Common myeloid progenitor, CD34-positive (primary cell): ENCODE measurements around the gene CABLES2.

Experiments used
- CTCF ChIA-PET: fragments of 350-600 bp; sonication (Branson Sonifier 250); formaldehyde crosslinking; loops from one replicate; lab custom pipeline; 2021; ENCODE audit warnings: antibody characterized with exemption; lab: Charles Lee
- POLR2A ChIA-PET: fragments of 350-600 bp; sonication (Branson Sonifier 250); formaldehyde crosslinking; loops from one replicate; lab custom pipeline; 2021; ENCODE audit warnings: antibody characterized with exemption; lab: Charles Lee
- DNase-seq, 3 donors: peaks; one replicate each; pipeline versions ENCODE4 v3.0.0 to v3.0.0-alpha.2; 2013
- H3K27ac ChIP-seq, 2 experiments: 1 replicate in 1 of 2; 2 replicates in 1 of 2; pipeline ENCODE4 v1.7.0; 2013; ENCODE audit warnings: inconsistent platforms in 2 of 2, low read length in 2 of 2, mild to moderate bottlenecking in 2 of 2, low read depth in 1 of 2, moderate library complexity in 1 of 2; ENCODE audit not compliant: severe bottlenecking in 2 of 2, insufficient read depth in 1 of 2, poor library complexity in 1 of 2
- H3K27me3 ChIP-seq, 5 experiments: replicated peaks in 2 of 5; 1 replicate in 3 of 5; 2 replicates in 2 of 5; pipeline versions ENCODE4 v1.6.1 to v1.7.0; 2013; ENCODE audit warnings: low read length in 4 of 5, mild to moderate bottlenecking in 2 of 5, moderate library complexity in 2 of 5, inconsistent platforms in 1 of 5; ENCODE audit not compliant: insufficient read depth in 5 of 5, control insufficient read depth in 4 of 5
- H3K36me3 ChIP-seq, 4 experiments: 1 replicate in 2 of 4; 2 replicates in 2 of 4; pipeline versions ENCODE4 v1.6.1 to v1.7.0; 2013; ENCODE audit warnings: low read length in 3 of 4, control low read depth in 1 of 4, mild to moderate bottlenecking in 1 of 4; ENCODE audit not compliant: control insufficient read depth in 4 of 4, insufficient read depth in 4 of 4
- H3K4me1 ChIP-seq, 4 experiments: 1 replicate in 3 of 4; 2 replicates in 1 of 4; pipeline versions ENCODE4 v1.6.1 to v1.7.1; 2013; ENCODE audit warnings: low read length in 3 of 4, mild to moderate bottlenecking in 3 of 4, control low read depth in 1 of 4, inconsistent platforms in 1 of 4, moderate library complexity in 1 of 4; ENCODE audit not compliant: control insufficient read depth in 4 of 4, insufficient read depth in 4 of 4; ENCODE audit errors: control extremely low read depth in 1 of 4
- H3K4me3 ChIP-seq, 7 experiments: 1 replicate in 4 of 7; 2 replicates in 3 of 7; pipeline versions ENCODE4 v1.5.1 to v1.7.0; 2013; ENCODE audit warnings: mild to moderate bottlenecking in 7 of 7, low read length in 6 of 7, moderate library complexity in 6 of 7, inconsistent platforms in 2 of 7, low read depth in 2 of 7, control low read depth in 1 of 7; ENCODE audit not compliant: insufficient read depth in 4 of 7, control insufficient read depth in 1 of 7; ENCODE audit errors: extremely low read depth in 1 of 7
- H3K9me3 ChIP-seq, 5 experiments: 1 replicate in 4 of 5; 2 replicates in 1 of 5; pipeline versions ENCODE4 v1.6.1 to v1.7.1; 2013; ENCODE audit warnings: low read length in 4 of 5, mild to moderate bottlenecking in 2 of 5, inconsistent platforms in 1 of 5, low read depth in 1 of 5, moderate library complexity in 1 of 5; ENCODE audit not compliant: control insufficient read depth in 4 of 5, insufficient read depth in 2 of 5; ENCODE audit errors: control extremely low read depth in 1 of 5
- WGBS: methylation state at CpG from one replicate; pipeline ENCODE4 v1.1.5; 2013; ENCODE audit not compliant: insufficient coverage; 5-methylcytosine and 5-hydroxymethylcytosine counted together

Gene CABLES2

GRCh38 chr20:62445553-62446340 is 38.7 kb upstream of the CABLES2 start:
- H3K4me3 ChIP-seq: no peak overlapping the region
- peaks cover 0 to 14% (median 5%) of the 10 kb centered on the region in 5 experiments for H3K27me3 ChIP-seq
- H3K27ac ChIP-seq: no peak overlapping the region
- no peaks in the 10 kb centered on the region for H3K4me1 ChIP-seq
- H3K36me3 ChIP-seq: no peaks in the 10 kb centered on the region
- ChIA-PET CTCF (interaction anchor here (1.3 kb wide), 1 partner anchor 36 kb away, joined by 3 read pairs; no protein-coding TSS in a partner anchor), POLR2A (interaction anchor here (0.5 kb wide), 1 partner anchor 258 kb away, joined by 3 read pairs; no protein-coding TSS in a partner anchor)
- no peak for DNase-seq
- WGBS: 94% methylated on average over 26 of the region's 36 CpGs
- no peaks in the 10 kb centered on the region for H3K9me3 ChIP-seq

- no peak overlapping the region for H3K27ac ChIP-seq
- DNase-seq: no peak
- POLR2A ChIA-PET: no interaction called here
- no peak overlapping the region for H3K4me3 ChIP-seq
- peaks cover 0 to 7% (median 5%) of the 10 kb centered on the region in 5 experiments for H3K27me3 ChIP-seq
- WGBS: 94% methylated on average over 6 of the region's 6 CpGs
- CTCF ChIA-PET: no interaction called here
- no peaks in the 10 kb centered on the region for H3K4me1 ChIP-seq
- no peaks in the 10 kb centered on the region for H3K36me3 ChIP-seq
- H3K9me3 ChIP-seq: no peaks in the 10 kb centered on the region
Observed at GRCh38 chr20:62444286-62444685, 37.2 kb upstream of the CABLES2 start.

GRCh38 chr20:62441987-62442539 is 35.0 kb upstream of the CABLES2 start:
- no peak overlapping the region for H3K4me3 ChIP-seq
- no peaks in the 10 kb centered on the region for H3K9me3 ChIP-seq
- H3K36me3 ChIP-seq: no peaks in the 10 kb centered on the region
- no peaks in the 10 kb centered on the region for H3K4me1 ChIP-seq
- no peak overlapping the region for H3K27ac ChIP-seq
- ChIA-PET POLR2A (interaction anchor here (0.6 kb wide), 1 partner anchor 18 kb away, joined by 5 read pairs; no protein-coding TSS in a partner anchor), CTCF (no interaction called here)
- 86% methylated on average over 13 of the region's 16 CpGs for WGBS
- peaks cover 0 to 4% (median 0%) of the 10 kb centered on the region in 5 experiments for H3K27me3 ChIP-seq
- no peak for DNase-seq

GRCh38 chr20:62439218-62439617 is 32.1 kb upstream of the CABLES2 start:
- whole genome bisulfite sequencing: 72% methylated on average over 5 of the region's 5 CpGs
- CTCF ChIA-PET: no interaction called here
- peaks cover 0 to 23% (median 10%) of the 10 kb centered on the region in 5 experiments for H3K27me3 ChIP-seq

GRCh38 chr20:62437927-62438326 is 30.8 kb upstream of the CABLES2 start:
- no peaks in the 10 kb centered on the region for H3K36me3 ChIP-seq
- ChIA-PET CTCF (no interaction called here), POLR2A (no interaction called here)
- no peaks in the 10 kb centered on the region for H3K9me3 ChIP-seq
- DNase-seq: no peak
- H3K27ac ChIP-seq: no peak overlapping the region
- peaks cover 0 to 36% (median 15%) of the 10 kb centered on the region in 5 experiments for H3K27me3 ChIP-seq
- WGBS: 91% methylated on average over 24 of the region's 24 CpGs
- no peaks in the 10 kb centered on the region for H3K4me1 ChIP-seq
- H3K4me3 ChIP-seq: no peak overlapping the region

More at GRCh38 chr20:62439218-62439617, 32.1 kb upstream of the CABLES2 start:
- no peak overlapping the region for H3K27ac ChIP-seq
- peak in 2 of 3 donors; percentile 15 to 21 for DNase-seq
- no peaks in the 10 kb centered on the region for H3K36me3 ChIP-seq
- H3K9me3 ChIP-seq: no peaks in the 10 kb centered on the region
- POLR2A ChIA-PET: no interaction called here
- no peaks in the 10 kb centered on the region for H3K4me1 ChIP-seq
- H3K4me3 ChIP-seq: no peak overlapping the region

GRCh38 chr20:62437496-62437895 is 30.4 kb upstream of the CABLES2 start:
- ChIA-PET POLR2A (no interaction called here), CTCF (no interaction called here)
- no peak overlapping the region for H3K27ac ChIP-seq
- H3K27me3 ChIP-seq: peaks cover 0 to 41% (median 15%) of the 10 kb centered on the region in 5 experiments
- no peak overlapping the region for H3K4me3 ChIP-seq
- H3K9me3 ChIP-seq: no peaks in the 10 kb centered on the region
- no peaks in the 10 kb centered on the region for H3K4me1 ChIP-seq
- no peak for DNase-seq
- no peaks in the 10 kb centered on the region for H3K36me3 ChIP-seq
- WGBS: 93% methylated on average over 6 of the region's 12 CpGs

- no peak overlapping the region for H3K4me3 ChIP-seq
- no peaks in the 10 kb centered on the region for H3K9me3 ChIP-seq
- H3K36me3 ChIP-seq: no peaks in the 10 kb centered on the region
- POLR2A ChIA-PET: no interaction called here
- no peaks in the 10 kb centered on the region for H3K4me1 ChIP-seq
- DNase-seq: no peak
- WGBS: 96% methylated on average over 3 of the region's 3 CpGs
- no peak overlapping the region for H3K27ac ChIP-seq
- peaks cover 0 to 43% (median 15%) of the 10 kb centered on the region in 5 experiments for H3K27me3 ChIP-seq
- CTCF ChIA-PET: no interaction called here
Observed at GRCh38 chr20:62436692-62437091, 29.6 kb upstream of the CABLES2 start.
